A673 (cell line): Measurements from ENCODE around the gene ISCA2.

Source experiments
- CTCF ChIP-seq: fragments of 300-800, 200-600 bp; sonication (generic); conservative IDR thresholded peaks from 2 replicates; pipeline ENCODE4 v1.5.1; 2017; ENCODE audit warnings: low read depth, mild to moderate bottlenecking, antibody characterized with exemption, low read length, moderate library complexity, mixed read lengths
- EZH2 ChIP-seq: fragments of 200-600 bp; sonication (generic); IDR thresholded peaks from 2 replicates; pipeline ENCODE4 v1.6.1; 2017; ENCODE audit warnings: borderline replicate concordance, low read depth, mild to moderate bottlenecking, mixed read lengths, antibody characterized with exemption, low read length; ENCODE audit not compliant: poor library complexity, severe bottlenecking

- TF ChIP-seq CTCF (no peak), EZH2 (no peak)
Measured at GRCh38 chr14:74510959-74511409, 17.4 kb downstream of the ISCA2 start.
